GM23338 (cell line): ENCODE results near the gene CHCHD10. TPM values are rescaled to one million over a fixed set of nuclear protein-coding genes. Genes with fewer than 3 reads are reported as not detected.

Experiments
- ATAC-seq: fragments of 200-7000 bp; cut with Tn5 transposase; 3 replicates; pipeline ENCODE4 v1.9.1; 2020
- DNase-seq: peaks from one replicate; pipeline ENCODE4 v3.0.0-alpha.2; 2015; ENCODE audit warnings: low spot score
- H2AFZ ChIP-seq: fragments of 200-600 bp; sonication (generic); 2 replicates; pipeline ENCODE4 v1.8.0; 2016; ENCODE audit warnings: antibody characterized with exemption, mild to moderate bottlenecking, moderate library complexity
- H3F3A ChIP-seq: fragments of 200-600 bp; sonication (generic); replicated peaks from 2 replicates; pipeline ENCODE4 v1.8.0; 2017; ENCODE audit warnings: antibody characterized with exemption, mixed run types, low read depth
- H3K27ac ChIP-seq: fragments of 200-600 bp; sonication (generic); 2 replicates; pipeline ENCODE4 v1.6.1; 2016; ENCODE audit warnings: low read depth
- H3K27me3 ChIP-seq: fragments of 200-600 bp; sonication (generic); 2 replicates; pipeline ENCODE4 v1.8.0; 2016; ENCODE audit warnings: mild to moderate bottlenecking, mixed run types, moderate library complexity; ENCODE audit not compliant: insufficient read depth
- H3K36me3 ChIP-seq: fragments of 200-600 bp; sonication (generic); 2 replicates; pipeline ENCODE4 v1.8.0; 2016; ENCODE audit warnings: mild to moderate bottlenecking; ENCODE audit not compliant: insufficient read depth
- H3K4me1 ChIP-seq: fragments of 200-600 bp; sonication (generic); 2 replicates; pipeline ENCODE4 v1.8.0; 2016; ENCODE audit warnings: mild to moderate bottlenecking, moderate library complexity; ENCODE audit not compliant: insufficient read depth
- H3K4me2 ChIP-seq: fragments of 200-600 bp; sonication (generic); 2 replicates; pipeline ENCODE4 v1.7.1; 2017; ENCODE audit warnings: mixed run types
- H3K4me3 ChIP-seq: fragments of 200-600 bp; sonication (generic); 2 replicates; pipeline ENCODE4 v1.6.1; 2016; ENCODE audit warnings: mixed run types
- H3K79me2 ChIP-seq: fragments of 200-600 bp; sonication (generic); replicated peaks from 2 replicates; pipeline ENCODE4 v1.8.0; 2017; ENCODE audit warnings: mild to moderate bottlenecking; ENCODE audit not compliant: insufficient read depth
- H3K9me2 ChIP-seq: fragments of 200-600 bp; sonication (generic); 2 replicates; pipeline ENCODE4 v1.8.0; 2017; ENCODE audit not compliant: insufficient read depth
- H4K20me1 ChIP-seq: fragments of 200-600 bp; sonication (generic); replicated peaks from 2 replicates; pipeline ENCODE4 v1.8.0; 2017; ENCODE audit warnings: mild to moderate bottlenecking; ENCODE audit not compliant: insufficient read depth
- H3K27ac Mint-ChIP-seq: 2 replicates; pipeline ENCODE4 v1.8.0; 2020; ENCODE audit warnings: inconsistent platforms, mild to moderate bottlenecking, moderate library complexity, mixed read lengths
- H3K27me3 Mint-ChIP-seq: 3 replicates; pipeline ENCODE4 v1.8.0; 2022; ENCODE audit warnings: low read depth, mild to moderate bottlenecking, moderate library complexity, mixed read lengths, inconsistent platforms; ENCODE audit not compliant: insufficient read depth, poor library complexity
- H3K36me3 Mint-ChIP-seq: 3 replicates; pipeline ENCODE4 v1.8.0; 2021; ENCODE audit warnings: low read depth, mild to moderate bottlenecking, inconsistent platforms, moderate library complexity, mixed read lengths
- H3K4me1 Mint-ChIP-seq: 3 replicates; pipeline ENCODE4 v1.8.0; 2020; ENCODE audit warnings: mild to moderate bottlenecking, inconsistent platforms, mixed read lengths
- H3K4me3 Mint-ChIP-seq: 3 replicates; pipeline ENCODE4 v1.8.0; 2021; ENCODE audit warnings: moderate library complexity, mild to moderate bottlenecking, inconsistent platforms, mixed read lengths
- H3K9me3 Mint-ChIP-seq: 3 replicates; pipeline ENCODE4 v1.8.0; 2020; ENCODE audit warnings: moderate library complexity, mild to moderate bottlenecking, inconsistent platforms, mixed read lengths
- CREB1 ChIP-seq: fragments of 250-450 bp; sonication (Bioruptor Pico); IDR thresholded peaks from 2 replicates; pipeline ENCODE4 v1.5.0; 2020; ENCODE audit warnings: low read depth, mild to moderate bottlenecking, moderate library complexity
- EZH2 ChIP-seq: fragments of 200-600 bp; sonication (generic); IDR thresholded peaks from one replicate; pipeline ENCODE4 v1.8.0; 2017; ENCODE audit warnings: antibody characterized with exemption, mild to moderate bottlenecking, low read depth; ENCODE audit not compliant: unreplicated experiment
- EZH2phosphoT487 ChIP-seq: fragments of 200-600 bp; sonication (generic); IDR thresholded peaks from one replicate; pipeline ENCODE4 v1.8.1; 2018; ENCODE audit warnings: antibody characterized with exemption; ENCODE audit not compliant: unreplicated experiment
- JUNB ChIP-seq: IDR thresholded peaks from one replicate; pipeline ENCODE4 v1.6.1; 2016; ENCODE audit warnings: antibody characterized with exemption; ENCODE audit not compliant: unreplicated experiment
- NANOG ChIP-seq: IDR thresholded peaks from 2 replicates; pipeline ENCODE4 v1.6.1; 2016; ENCODE audit warnings: antibody characterized with exemption, borderline replicate concordance
- POLR2AphosphoS5 ChIP-seq: IDR thresholded peaks from 2 replicates; pipeline ENCODE4 v1.6.1; 2016; ENCODE audit warnings: antibody characterized with exemption, low read depth
- STAT1 ChIP-seq: IDR thresholded peaks from one replicate; pipeline ENCODE4 v1.6.1; 2016; ENCODE audit warnings: antibody characterized with exemption; ENCODE audit not compliant: unreplicated experiment
- ZNF114 ChIP-seq: fragments of 250-450 bp; sonication (Bioruptor Pico); IDR thresholded peaks from 2 replicates; pipeline ENCODE4 v1.5.0; 2020; ENCODE audit warnings: mild to moderate bottlenecking, moderate library complexity
- ZNF331 ChIP-seq: fragments of 250-450 bp; sonication (Bioruptor Pico); IDR thresholded peaks from 2 replicates; pipeline ENCODE4 v1.5.0; 2020; ENCODE audit warnings: low read depth, mild to moderate bottlenecking, moderate library complexity
- ZNF462 ChIP-seq: fragments of 250-450 bp; sonication (Bioruptor Pico); IDR thresholded peaks from 2 replicates; pipeline ENCODE4 v1.5.0; 2020; ENCODE audit warnings: mild to moderate bottlenecking, moderate library complexity
- polyA plus RNA-seq: library from polyadenylated mRNA; unstranded; fragments of >200 nt; fragmentation: Nextera tagmentation; extraction: Ambion mirVana; gene quantifications from 2 replicates; pipeline ENCODE4 v1.2.1, GENCODE V29; 2016
- total RNA-seq: library from RNA; depleted of rRNA; stranded (reverse); fragments of >200 nt; shearing (Covaris generic); gene quantifications from 2 replicates; pipeline ENCODE4 v1.2.3, GENCODE V29; 2014
- TF ChIP-seq, protein P1 (sequence below): IDR thresholded peaks from 2 replicates; pipeline ENCODE4 v1.6.1; 2016; ENCODE audit warnings: antibody characterized with exemption
- TF ChIP-seq, protein P2 (sequence below): IDR thresholded peaks from one replicate; pipeline ENCODE4 v1.6.1; 2018; ENCODE audit warnings: antibody characterized with exemption; ENCODE audit not compliant: unreplicated experiment
- TF ChIP-seq, protein P3 (sequence below), 2 experiments: fragments of 200-600 bp in 1 of 2; sonication (generic) in 1 of 2; conservative IDR thresholded peaks; 2 replicates each; pipeline versions ENCODE4 v1.5.1 to v1.6.1; 2016 to 2017; ENCODE audit warnings: antibody characterized with exemption in 2 of 2, low read depth in 2 of 2, mild to moderate bottlenecking in 2 of 2, moderate library complexity in 1 of 2

Gene CHCHD10
- total and polyA plus RNA-seq, 2 experiments from 2014 or later, result 11.4 to 101 TPM

- no peak for TF ChIP-seq STAT1
- TF ChIP-seq, protein P1, sequence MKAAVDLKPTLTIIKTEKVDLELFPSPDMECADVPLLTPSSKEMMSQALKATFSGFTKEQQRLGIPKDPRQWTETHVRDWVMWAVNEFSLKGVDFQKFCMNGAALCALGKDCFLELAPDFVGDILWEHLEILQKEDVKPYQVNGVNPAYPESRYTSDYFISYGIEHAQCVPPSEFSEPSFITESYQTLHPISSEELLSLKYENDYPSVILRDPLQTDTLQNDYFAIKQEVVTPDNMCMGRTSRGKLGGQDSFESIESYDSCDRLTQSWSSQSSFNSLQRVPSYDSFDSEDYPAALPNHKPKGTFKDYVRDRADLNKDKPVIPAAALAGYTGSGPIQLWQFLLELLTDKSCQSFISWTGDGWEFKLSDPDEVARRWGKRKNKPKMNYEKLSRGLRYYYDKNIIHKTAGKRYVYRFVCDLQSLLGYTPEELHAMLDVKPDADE, result no peak
- no peak for TF ChIP-seq JUNB
- TF ChIP-seq, protein P2, sequence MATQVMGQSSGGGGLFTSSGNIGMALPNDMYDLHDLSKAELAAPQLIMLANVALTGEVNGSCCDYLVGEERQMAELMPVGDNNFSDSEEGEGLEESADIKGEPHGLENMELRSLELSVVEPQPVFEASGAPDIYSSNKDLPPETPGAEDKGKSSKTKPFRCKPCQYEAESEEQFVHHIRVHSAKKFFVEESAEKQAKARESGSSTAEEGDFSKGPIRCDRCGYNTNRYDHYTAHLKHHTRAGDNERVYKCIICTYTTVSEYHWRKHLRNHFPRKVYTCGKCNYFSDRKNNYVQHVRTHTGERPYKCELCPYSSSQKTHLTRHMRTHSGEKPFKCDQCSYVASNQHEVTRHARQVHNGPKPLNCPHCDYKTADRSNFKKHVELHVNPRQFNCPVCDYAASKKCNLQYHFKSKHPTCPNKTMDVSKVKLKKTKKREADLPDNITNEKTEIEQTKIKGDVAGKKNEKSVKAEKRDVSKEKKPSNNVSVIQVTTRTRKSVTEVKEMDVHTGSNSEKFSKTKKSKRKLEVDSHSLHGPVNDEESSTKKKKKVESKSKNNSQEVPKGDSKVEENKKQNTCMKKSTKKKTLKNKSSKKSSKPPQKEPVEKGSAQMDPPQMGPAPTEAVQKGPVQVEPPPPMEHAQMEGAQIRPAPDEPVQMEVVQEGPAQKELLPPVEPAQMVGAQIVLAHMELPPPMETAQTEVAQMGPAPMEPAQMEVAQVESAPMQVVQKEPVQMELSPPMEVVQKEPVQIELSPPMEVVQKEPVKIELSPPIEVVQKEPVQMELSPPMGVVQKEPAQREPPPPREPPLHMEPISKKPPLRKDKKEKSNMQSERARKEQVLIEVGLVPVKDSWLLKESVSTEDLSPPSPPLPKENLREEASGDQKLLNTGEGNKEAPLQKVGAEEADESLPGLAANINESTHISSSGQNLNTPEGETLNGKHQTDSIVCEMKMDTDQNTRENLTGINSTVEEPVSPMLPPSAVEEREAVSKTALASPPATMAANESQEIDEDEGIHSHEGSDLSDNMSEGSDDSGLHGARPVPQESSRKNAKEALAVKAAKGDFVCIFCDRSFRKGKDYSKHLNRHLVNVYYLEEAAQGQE, result no peak
- no peak for TF ChIP-seq ZNF331 (CRISPR knock-in tag)
- TF ChIP-seq CREB1 (CRISPR knock-in tag), result no peak
- TF ChIP-seq ZNF114, result no peak
- TF ChIP-seq, protein P3, sequence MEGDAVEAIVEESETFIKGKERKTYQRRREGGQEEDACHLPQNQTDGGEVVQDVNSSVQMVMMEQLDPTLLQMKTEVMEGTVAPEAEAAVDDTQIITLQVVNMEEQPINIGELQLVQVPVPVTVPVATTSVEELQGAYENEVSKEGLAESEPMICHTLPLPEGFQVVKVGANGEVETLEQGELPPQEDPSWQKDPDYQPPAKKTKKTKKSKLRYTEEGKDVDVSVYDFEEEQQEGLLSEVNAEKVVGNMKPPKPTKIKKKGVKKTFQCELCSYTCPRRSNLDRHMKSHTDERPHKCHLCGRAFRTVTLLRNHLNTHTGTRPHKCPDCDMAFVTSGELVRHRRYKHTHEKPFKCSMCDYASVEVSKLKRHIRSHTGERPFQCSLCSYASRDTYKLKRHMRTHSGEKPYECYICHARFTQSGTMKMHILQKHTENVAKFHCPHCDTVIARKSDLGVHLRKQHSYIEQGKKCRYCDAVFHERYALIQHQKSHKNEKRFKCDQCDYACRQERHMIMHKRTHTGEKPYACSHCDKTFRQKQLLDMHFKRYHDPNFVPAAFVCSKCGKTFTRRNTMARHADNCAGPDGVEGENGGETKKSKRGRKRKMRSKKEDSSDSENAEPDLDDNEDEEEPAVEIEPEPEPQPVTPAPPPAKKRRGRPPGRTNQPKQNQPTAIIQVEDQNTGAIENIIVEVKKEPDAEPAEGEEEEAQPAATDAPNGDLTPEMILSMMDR (conservative IDR thresholded peaks at IDR 0.05; ENCODE audit: low read depth in 2 of 2), result no peak
- TF ChIP-seq ZNF462 (CRISPR knock-in tag), result no peak
- TF ChIP-seq EZH2, result no peak
- TF ChIP-seq EZH2phosphoT487, result no peak
- no peak for TF ChIP-seq POLR2AphosphoS5
- TF ChIP-seq NANOG, result no peak
- Histone ChIP-seq H2AFZ (no peak overlapping the region), H3K79me2 (no peaks in the 10 kb centered on the region), H3K4me1 (no peaks in the 10 kb centered on the region), H3K9me2 (no peaks in the 10 kb centered on the region), H4K20me1 (no peaks in the 10 kb centered on the region), H3K36me3 (no peaks in the 10 kb centered on the region), H3K27me3 (peaks cover 18% of the 10 kb centered on the region), H3F3A (0 out of 2 replicates have a peak, but pooled peaks cover 8% of the 10 kb centered on the region), H3K4me2 (no peak overlapping the region), H3K27ac (no peak overlapping the region), H3K4me3 (no peak overlapping the region)
- DNase-seq (no peak), ATAC-seq (no peak)
- H3K27ac Mint-ChIP-seq, result no peak overlapping the region
- peaks cover 21% of the 10 kb centered on the region for H3K27me3 Mint-ChIP-seq
- peaks cover 12% of the 10 kb centered on the region for H3K4me1 Mint-ChIP-seq
- H3K4me3 Mint-ChIP-seq, result no peak overlapping the region
- H3K36me3 Mint-ChIP-seq, result no peaks in the 10 kb centered on the region; the same call in 2 of the 3 replicates
- H3K9me3 Mint-ChIP-seq, result no peaks in the 10 kb centered on the region
These were observed 10.2 kb upstream of the CHCHD10 start for GRCh38 chr22:23777776-23778576.
